ENCODE data around the gene STIL. TPM values are rescaled to one million over a fixed set of nuclear protein-coding genes. Genes with fewer than 3 reads are reported as not detected.
"Not testable (repeated sequence)": the region's sequence is repeated elsewhere in the genome, so short reads cannot be mapped to it uniquely, and the experiment has no call there.

Gene STIL
- total and polyA plus RNA-seq, 3 donors from 2014 or later, result 11.5 to 20.4 (median 12.0) TPM

GRCh38 chr1:47209725-47210325 lies 104.1 kb downstream of the STIL start:
- intact Hi-C loops (cut with DNase I; ENCODE audit: low total_unique reads), result no loop called here
- no peaks in the 10 kb centered on the region for H3K9me3 ChIP-seq

GRCh38 chr1:47209091-47209490 lies 104.9 kb downstream of the STIL start:
- TF ChIP-seq POLR2A (IDR thresholded peaks at IDR 0.05), result no peak
- no peak for TF ChIP-seq CTCF (IDR thresholded peaks at IDR 0.05)
- no peak overlapping the region for H3K27ac ChIP-seq
- intact Hi-C loops (cut with DNase I; ENCODE audit: low total_unique reads), result no loop called here
- H3K36me3 ChIP-seq (ENCODE audit: low read depth, missing control alignments), result no peaks in the 10 kb centered on the region
- 61 to 72% methylated on average over 5 to 8 of the region's 8 CpGs for WGBS, 2 donors
- DNase-seq, result no peak
- H3K9me3 ChIP-seq, result no peaks in the 10 kb centered on the region
- no peaks in the 10 kb centered on the region for H3K27me3 ChIP-seq
- H3K4me3 ChIP-seq, result no peak overlapping the region
- H3K4me1 ChIP-seq, result no peaks in the 10 kb centered on the region

More at GRCh38 chr1:47209725-47210325, 104.1 kb downstream of the STIL start:
- Histone ChIP-seq H3K27me3 (no peaks in the 10 kb centered on the region), H3K36me3 (ENCODE audit: low read depth, missing control alignments) (no peaks in the 10 kb centered on the region), H3K4me3 (no peak overlapping the region), H3K27ac (no peak overlapping the region), H3K4me1 (no peaks in the 10 kb centered on the region)
- WGBS, 2 donors, result 61 to 79% methylated on average over 3 of the region's 3 CpGs
- TF ChIP-seq CTCF (IDR thresholded peaks at IDR 0.05) (no peak), POLR2A (IDR thresholded peaks at IDR 0.05) (no peak)
- no peak for DNase-seq

GRCh38 chr1:47208374-47208850 lies 105.5 kb downstream of the STIL start:
- no peaks in the 10 kb centered on the region for H3K4me1 ChIP-seq
- H3K36me3 ChIP-seq (ENCODE audit: low read depth, missing control alignments), result no peaks in the 10 kb centered on the region
- intact Hi-C loops (cut with DNase I; ENCODE audit: low total_unique reads), result no loop called here
- no peaks in the 10 kb centered on the region for H3K9me3 ChIP-seq
- TF ChIP-seq CTCF (IDR thresholded peaks at IDR 0.05) (no peak), POLR2A (IDR thresholded peaks at IDR 0.05) (no peak)
- no peak for DNase-seq
- H3K27ac ChIP-seq, result no peak overlapping the region
- H3K27me3 ChIP-seq, result no peaks in the 10 kb centered on the region
- whole genome bisulfite sequencing, 2 donors, result 57 to 67% methylated on average over 4 to 11 of the region's 11 CpGs
- no peak overlapping the region for H3K4me3 ChIP-seq

- no peak overlapping the region for H3K4me3 ChIP-seq
- intact Hi-C loops (cut with DNase I; ENCODE audit: low total_unique reads), result no loop called here
- TF ChIP-seq POLR2A (IDR thresholded peaks at IDR 0.05) (no peak), CTCF (IDR thresholded peaks at IDR 0.05) (no peak)
- H3K36me3 ChIP-seq (ENCODE audit: low read depth, missing control alignments), result no peaks in the 10 kb centered on the region
- H3K4me1 ChIP-seq, result no peaks in the 10 kb centered on the region
- WGBS, 2 donors, result 72 to 84% methylated on average over 8 of the region's 8 CpGs
- DNase-seq, result no peak
- no peaks in the 10 kb centered on the region for H3K9me3 ChIP-seq
- H3K27ac ChIP-seq, result no peak overlapping the region
- H3K27me3 ChIP-seq, result no peaks in the 10 kb centered on the region
Measured at GRCh38 chr1:47207803-47208373, 106.1 kb downstream of the STIL start.

- no peaks in the 10 kb centered on the region for H3K27me3 ChIP-seq
- intact Hi-C loops (cut with DNase I; ENCODE audit: low total_unique reads), result no loop called here
- no peak for DNase-seq
- no peaks in the 10 kb centered on the region for H3K9me3 ChIP-seq
- H3K4me1 ChIP-seq, result no peaks in the 10 kb centered on the region
- H3K36me3 ChIP-seq (ENCODE audit: low read depth, missing control alignments), result no peaks in the 10 kb centered on the region
- no peak overlapping the region for H3K4me3 ChIP-seq
- no peak overlapping the region for H3K27ac ChIP-seq
- 93 to 95% methylated on average over 5 of the region's 5 CpGs for WGBS, 2 donors
- TF ChIP-seq CTCF (IDR thresholded peaks at IDR 0.05) (no peak), POLR2A (IDR thresholded peaks at IDR 0.05) (no peak)
Measured at GRCh38 chr1:47205918-47206317, 108.0 kb downstream of the STIL start.

- H3K4me1 ChIP-seq; H3K27ac ChIP-seq; intact Hi-C loops (cut with DNase I; ENCODE audit: low total_unique reads); H3K9me3 ChIP-seq; DNase-seq; H3K4me3 ChIP-seq; H3K36me3 ChIP-seq (ENCODE audit: low read depth, missing control alignments); H3K27me3 ChIP-seq: not testable (repeated sequence)
- 49 to 66% methylated on average over 2 of the region's 2 CpGs for WGBS, 2 donors
Measured at GRCh38 chr1:47203504-47203903, 110.4 kb downstream of the STIL start.
